Erythroblast (primary cell): ENCODE data around the gene BICD2.
"Not testable (repeated sequence)": the region's sequence is repeated elsewhere in the genome, so short reads cannot be mapped to it uniquely, and the experiment has no call there.

ENCODE experiments used
- DNase-seq, 2 experiments: peaks; one replicate each; lab custom pipeline; 2025; lab: John Stamatoyannopoulos, UW
- GATA1 ChIP-seq: IDR thresholded peaks from 2 replicates; pipeline ENCODE4 v1.6.1; 2011; ENCODE audit warnings: low read depth, mild to moderate bottlenecking, control low read depth, low read length, moderate library complexity
- POLR2A ChIP-seq: IDR thresholded peaks from 2 replicates; pipeline ENCODE4 v1.6.1; 2011; ENCODE audit warnings: mild to moderate bottlenecking, low read length

Gene BICD2

GRCh38 chr9:92786298-92786697 is 21.7 kb upstream of the BICD2 start:
- TF ChIP-seq POLR2A (no peak), GATA1 (no peak)
- DNase-seq: no peak

GRCh38 chr9:92781899-92782298 is 17.3 kb upstream of the BICD2 start:
- no peak for DNase-seq
- TF ChIP-seq POLR2A: no peak
- no peak for TF ChIP-seq GATA1

- TF ChIP-seq POLR2A (no peak), GATA1 (no peak)
- DNase-seq: no peak
Observed at GRCh38 chr9:92780206-92780605, 15.6 kb upstream of the BICD2 start.

GRCh38 chr9:92775466-92775865 is 10.8 kb upstream of the BICD2 start:
- DNase-seq: no peak
- TF ChIP-seq GATA1: no peak
- no peak for TF ChIP-seq POLR2A

- TF ChIP-seq POLR2A: no peak
- no peak for TF ChIP-seq GATA1
- DNase-seq: no peak
Observed at GRCh38 chr9:92774274-92774673, 9.6 kb upstream of the BICD2 start.

GRCh38 chr9:92773810-92774209 is 9.2 kb upstream of the BICD2 start:
- TF ChIP-seq POLR2A: no peak
- no peak for TF ChIP-seq GATA1
- DNase-seq: no peak

- DNase-seq: no peak
- TF ChIP-seq GATA1 (no peak), POLR2A (no peak)
Observed at GRCh38 chr9:92771309-92771708, 6.7 kb upstream of the BICD2 start.

- TF ChIP-seq GATA1 (no peak), POLR2A (no peak)
- peak in 1 of 2 experiments; percentile 26 for DNase-seq
Observed at GRCh38 chr9:92770360-92770995, 5.8 kb upstream of the BICD2 start.

- DNase-seq: no peak
- TF ChIP-seq POLR2A (no peak), GATA1 (no peak)
Observed at GRCh38 chr9:92769990-92770359, 5.3 kb upstream of the BICD2 start.

- DNase-seq: no peak
Observed at GRCh38 chr9:92769286-92769685, 4.7 kb upstream of the BICD2 start.

GRCh38 chr9:92768816-92769215 is 4.2 kb upstream of the BICD2 start:
- not testable (repeated sequence) for DNase-seq

More at GRCh38 chr9:92769286-92769685, 4.7 kb upstream of the BICD2 start:
- no peak for TF ChIP-seq POLR2A
- TF ChIP-seq GATA1: no peak

- TF ChIP-seq POLR2A: no peak
- no peak for TF ChIP-seq GATA1
- no peak for DNase-seq
Observed at GRCh38 chr9:92767066-92768054, 2.7 kb upstream of the BICD2 start.

GRCh38 chr9:92764988-92765936 is 629 bp upstream of the BICD2 start:
- DNase-seq: peak; percentile 97 to 98
- TF ChIP-seq POLR2A (peak; percentile 84), GATA1 (no peak)
